Activated CD8-positive, alpha-beta T cell treated with anti-CD3 and anti-CD28 coated beads for 36 hours (primary cell): ENCODE measurements around the gene VKORC1. TPM values are rescaled to one million over a fixed set of nuclear protein-coding genes. Genes with fewer than 3 reads are reported as not detected.

Experiments
- ATAC-seq: fragments of 200-7000 bp; cut with Tn5 transposase; one replicate; pipeline ENCODE4 v1.10.0; 2021; ENCODE audit warnings: mild to moderate bottlenecking, moderate library complexity
- CTCF ChIA-PET: fragments of 350-600 bp; sonication (Branson Sonifier 250); formaldehyde crosslinking; loops from one replicate; lab custom pipeline; 2021; ENCODE audit warnings: antibody characterized with exemption; lab: Charles Lee
- POLR2A ChIA-PET: fragments of 350-600 bp; sonication (Branson Sonifier 250); formaldehyde crosslinking; loops from one replicate; lab custom pipeline; 2021; ENCODE audit warnings: antibody characterized with exemption; lab: Charles Lee
- DNase-seq: peaks from one replicate; pipeline ENCODE4 v3.0.0-alpha.2; 2020
- H3K27ac Mint-ChIP-seq: one replicate; pipeline ENCODE4 v1.8.0; 2021; ENCODE audit warnings: mild to moderate bottlenecking, mixed read lengths
- H3K27me3 Mint-ChIP-seq: one replicate; pipeline ENCODE4 v1.8.0; 2021; ENCODE audit warnings: mixed read lengths
- H3K36me3 Mint-ChIP-seq: one replicate; pipeline ENCODE4 v1.8.0; 2021; ENCODE audit warnings: low read depth, mixed read lengths
- H3K4me1 Mint-ChIP-seq: one replicate; pipeline ENCODE4 v1.8.0; 2021; ENCODE audit warnings: low read depth, mixed read lengths
- H3K4me3 Mint-ChIP-seq: one replicate; pipeline ENCODE4 v1.8.0; 2021; ENCODE audit warnings: mild to moderate bottlenecking, moderate library complexity, mixed read lengths
- H3K9me3 Mint-ChIP-seq: one replicate; pipeline ENCODE4 v1.8.0; 2021; ENCODE audit warnings: mixed read lengths
- intact Hi-C: fragments of 100-400 bp; cut with micrococcal nuclease; formaldehyde crosslinking; loops from one replicate; pipeline ENCODE4 v1.10.0; 2022
- total RNA-seq, 2 experiments: library from RNA; stranded (reverse); gene quantifications; one replicate each; pipeline ENCODE4 v1.2.3, GENCODE V29; 2021
- TF ChIP-seq, protein P1 (sequence below): fragments of 200-600 bp; IDR thresholded peaks from one replicate; pipeline ENCODE4 v1.8.0; 2022; ENCODE audit warnings: antibody characterized with exemption, mild to moderate bottlenecking

VKORC1 gene
- total RNA-seq, 2 experiments from 2014 or later: 68.5 to 71.5 TPM

DNA sequence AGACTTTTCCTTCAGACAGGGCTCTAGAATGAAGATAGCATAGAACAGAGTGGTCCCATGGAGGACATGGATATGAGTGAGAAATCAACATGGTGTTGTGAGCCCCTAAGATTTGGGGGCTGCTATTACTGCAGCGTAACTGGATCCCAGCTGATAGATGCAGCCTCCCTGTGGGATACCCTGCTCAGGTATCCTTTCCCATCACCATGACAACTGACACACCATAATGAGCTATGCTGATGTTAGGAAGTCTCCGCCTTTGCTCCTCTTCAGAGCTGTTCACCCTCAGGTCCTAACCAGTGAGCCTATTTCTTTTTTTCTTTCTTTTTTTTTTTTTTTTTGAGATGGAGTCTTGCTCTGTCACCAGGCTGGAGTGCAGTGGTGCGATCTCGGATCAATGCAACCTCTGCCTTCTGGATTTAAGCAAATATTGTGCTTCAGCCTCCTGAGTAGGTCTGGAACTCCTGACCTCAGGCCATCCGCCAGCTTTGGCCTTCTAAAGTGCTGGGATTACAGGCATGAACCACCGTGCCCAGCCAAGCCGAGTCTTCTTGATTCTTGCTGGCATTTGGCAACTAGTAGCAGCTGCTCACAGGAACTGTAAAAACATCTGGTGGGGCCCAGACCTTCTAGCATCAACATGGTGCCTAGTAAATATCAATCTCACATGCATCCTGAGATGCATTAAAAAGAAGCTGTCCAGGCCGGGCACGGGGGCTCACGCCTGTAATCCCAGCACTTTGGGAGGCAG is 44.1 kb downstream of the VKORC1 start:
- ChIA-PET CTCF (no interaction called here), POLR2A (interaction anchor here (0.6 to 1.0 kb wide), 2 partner anchors 18 to 67 kb away, joined by 3 to 4 read pairs; no protein-coding TSS in a partner anchor)
- peaks cover 4% of the 10 kb centered on the region for H3K4me1 Mint-ChIP-seq
- H3K36me3 Mint-ChIP-seq: no peaks in the 10 kb centered on the region
- no peak overlapping the region for H3K27ac Mint-ChIP-seq
- no peaks in the 10 kb centered on the region for H3K27me3 Mint-ChIP-seq
- no peaks in the 10 kb centered on the region for H3K9me3 Mint-ChIP-seq
- no peak for ATAC-seq
- DNase-seq: no peak
- H3K4me3 Mint-ChIP-seq: no peak overlapping the region
- TF ChIP-seq, protein P1, sequence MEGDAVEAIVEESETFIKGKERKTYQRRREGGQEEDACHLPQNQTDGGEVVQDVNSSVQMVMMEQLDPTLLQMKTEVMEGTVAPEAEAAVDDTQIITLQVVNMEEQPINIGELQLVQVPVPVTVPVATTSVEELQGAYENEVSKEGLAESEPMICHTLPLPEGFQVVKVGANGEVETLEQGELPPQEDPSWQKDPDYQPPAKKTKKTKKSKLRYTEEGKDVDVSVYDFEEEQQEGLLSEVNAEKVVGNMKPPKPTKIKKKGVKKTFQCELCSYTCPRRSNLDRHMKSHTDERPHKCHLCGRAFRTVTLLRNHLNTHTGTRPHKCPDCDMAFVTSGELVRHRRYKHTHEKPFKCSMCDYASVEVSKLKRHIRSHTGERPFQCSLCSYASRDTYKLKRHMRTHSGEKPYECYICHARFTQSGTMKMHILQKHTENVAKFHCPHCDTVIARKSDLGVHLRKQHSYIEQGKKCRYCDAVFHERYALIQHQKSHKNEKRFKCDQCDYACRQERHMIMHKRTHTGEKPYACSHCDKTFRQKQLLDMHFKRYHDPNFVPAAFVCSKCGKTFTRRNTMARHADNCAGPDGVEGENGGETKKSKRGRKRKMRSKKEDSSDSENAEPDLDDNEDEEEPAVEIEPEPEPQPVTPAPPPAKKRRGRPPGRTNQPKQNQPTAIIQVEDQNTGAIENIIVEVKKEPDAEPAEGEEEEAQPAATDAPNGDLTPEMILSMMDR: no peak
- intact Hi-C loops: no loop called here

DNA sequence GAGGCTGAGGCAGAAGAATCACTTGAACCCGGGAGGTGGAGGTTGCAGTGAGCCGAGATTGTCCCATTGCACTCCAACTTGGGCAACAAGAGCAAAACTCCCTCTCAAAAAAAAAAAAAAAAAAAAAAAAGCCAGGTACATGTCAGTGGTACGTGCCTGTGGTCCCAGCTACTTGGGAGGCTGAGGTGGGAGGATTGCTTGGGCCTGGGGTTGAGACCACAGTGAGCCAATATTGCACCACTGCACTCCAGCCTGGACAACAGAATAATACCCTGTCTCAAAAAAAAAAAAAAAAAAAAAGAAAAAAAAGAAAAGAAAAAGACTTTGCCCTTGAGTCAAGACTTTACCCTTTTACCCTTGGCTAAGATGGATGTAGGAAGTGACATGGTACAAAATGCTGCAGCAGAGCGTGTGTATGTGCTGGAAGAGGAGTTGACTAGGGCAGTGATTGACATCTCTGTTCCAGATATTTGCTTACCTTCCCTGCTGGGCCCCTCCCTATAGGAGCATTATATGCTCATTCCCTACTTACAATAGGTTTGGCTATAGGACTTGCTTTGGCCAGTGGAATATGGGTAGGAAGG is 50.6 kb downstream of the VKORC1 start:
- ATAC-seq: no peak
- intact Hi-C loops: no loop called here
- DNase-seq: no peak
- Mint-ChIP-seq H3K36me3 (peaks cover 5% of the 10 kb centered on the region), H3K27me3 (no peaks in the 10 kb centered on the region), H3K4me1 (no peaks in the 10 kb centered on the region), H3K9me3 (no peaks in the 10 kb centered on the region), H3K27ac (no peak overlapping the region), H3K4me3 (no peak overlapping the region)
- CTCF ChIA-PET: no interaction called here
- TF ChIP-seq, protein P1: no peak
- POLR2A ChIA-PET: interaction anchor here (1.0 kb wide), 1 partner anchor 25 kb away, joined by 3 read pairs; no protein-coding TSS in a partner anchor

DNA sequence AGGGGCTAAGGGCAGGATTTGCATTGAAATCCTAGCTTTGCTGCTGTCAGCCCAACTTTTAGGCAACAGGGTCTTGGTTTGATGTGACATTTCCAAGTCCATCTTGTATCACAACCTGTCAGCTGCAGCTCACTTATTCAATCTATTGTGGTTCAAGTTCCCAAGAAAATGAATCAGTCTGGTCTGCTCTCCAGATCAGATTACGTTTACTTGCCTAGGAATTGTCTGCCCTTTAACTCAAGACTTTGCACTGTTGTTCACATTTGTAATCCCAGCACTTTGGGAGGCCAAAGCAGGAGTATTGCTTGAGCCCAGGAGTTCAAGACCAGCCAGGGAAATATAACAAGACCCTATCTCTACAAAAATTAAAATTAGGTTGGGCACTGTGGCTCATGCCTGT is 51.2 kb downstream of the VKORC1 start:
- no peak overlapping the region for H3K4me3 Mint-ChIP-seq
- CTCF ChIA-PET: no interaction called here
- H3K27ac Mint-ChIP-seq: no peak overlapping the region
- intact Hi-C loops: no loop called here
- POLR2A ChIA-PET: no interaction called here
- H3K9me3 Mint-ChIP-seq: no peaks in the 10 kb centered on the region
- no peak for DNase-seq
- peaks cover 5% of the 10 kb centered on the region for H3K36me3 Mint-ChIP-seq
- ATAC-seq: no peak
- TF ChIP-seq, protein P1: no peak
- H3K27me3 Mint-ChIP-seq: no peaks in the 10 kb centered on the region
- no peaks in the 10 kb centered on the region for H3K4me1 Mint-ChIP-seq

DNA sequence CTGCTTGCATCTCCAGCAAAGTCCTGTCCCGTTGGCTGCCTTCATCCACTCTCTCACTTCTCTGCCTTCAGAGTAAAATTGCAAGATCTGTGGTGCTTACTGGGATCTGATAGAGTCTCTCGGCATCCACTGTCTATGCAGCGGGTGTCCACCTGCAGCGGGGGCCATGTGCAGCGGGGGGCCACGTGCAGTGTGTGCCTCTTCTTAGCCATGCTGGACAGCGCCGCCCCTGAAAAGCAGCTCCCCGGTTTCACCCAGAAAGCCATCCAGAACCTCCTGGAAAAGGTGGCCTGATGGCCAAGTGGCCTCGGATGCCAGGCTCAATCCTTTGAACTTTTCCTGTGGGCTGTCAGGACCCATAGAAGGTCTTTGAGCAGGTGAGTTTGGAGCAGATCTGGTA is 51.7 kb downstream of the VKORC1 start:
- TF ChIP-seq, protein P1: no peak
- ChIA-PET CTCF (no interaction called here), POLR2A (interaction anchor here (0.5 kb wide), 1 partner anchor 15 kb away, joined by 3 read pairs; no protein-coding TSS in a partner anchor)
- H3K27ac Mint-ChIP-seq: no peak overlapping the region
- H3K36me3 Mint-ChIP-seq: peaks cover 5% of the 10 kb centered on the region
- H3K4me1 Mint-ChIP-seq: no peaks in the 10 kb centered on the region
- ATAC-seq (no peak), DNase-seq (no peak)
- no peak overlapping the region for H3K4me3 Mint-ChIP-seq
- no peaks in the 10 kb centered on the region for H3K27me3 Mint-ChIP-seq
- intact Hi-C loops: no loop called here
- H3K9me3 Mint-ChIP-seq: no peaks in the 10 kb centered on the region

Other genes with a start within 250 kb of the VKORC1 start
- gene BCL7C, start 200.7 kb downstream of the VKORC1 start, total RNA-seq: 10 to 100 TPM; 21.8 to 23.6 TPM
- under 1 TPM; 0.31 to 0.32 TPM for gene CTF1, start 198.2 kb downstream of the VKORC1 start, total RNA-seq
- gene FBXL19, start 171.2 kb downstream of the VKORC1 start, total RNA-seq: 10 to 100 TPM; 21.1 to 22.0 TPM
- gene ORAI3, start 145.7 kb downstream of the VKORC1 start, total RNA-seq: 10 to 100 TPM in 1 of 2 experiments, 1 to 10 TPM in 1; 7.6 to 10.9 TPM
- gene SETD1A, start 137.0 kb downstream of the VKORC1 start, total RNA-seq: 10 to 100 TPM; 18.0 to 19.2 TPM
- 1 to 10 TPM in 1 of 2 experiments, under 1 TPM in 1; 0.45 to 1.3 TPM for gene HSD3B7, start 109.6 kb downstream of the VKORC1 start, total RNA-seq
- 1 to 10 TPM; 1.1 to 1.8 TPM for gene STX1B, start 84.2 kb downstream of the VKORC1 start, total RNA-seq
- gene STX4, start 61.2 kb downstream of the VKORC1 start, total RNA-seq: 10 to 100 TPM; 25.2 to 27.7 TPM
- 10 to 100 TPM; 16.2 to 18.8 TPM for gene ZNF668, start 20.6 kb downstream of the VKORC1 start, total RNA-seq
- 10 to 100 TPM; 22.0 to 24.4 TPM for gene ZNF646, start 20.4 kb downstream of the VKORC1 start, total RNA-seq
- gene PRSS53, start 5.9 kb downstream of the VKORC1 start, total RNA-seq: 1 to 10 TPM; 5.5 to 8.6 TPM
- 10 to 100 TPM; 55.1 to 58.7 TPM for gene BCKDK, start 13.6 kb upstream of the VKORC1 start, total RNA-seq
- 10 to 100 TPM; 55.6 to 58.7 TPM for gene KAT8, start 22.9 kb upstream of the VKORC1 start, total RNA-seq
- not detected for gene PRSS8, start 40.9 kb upstream of the VKORC1 start, total RNA-seq
- gene PRSS36, start 55.3 kb upstream of the VKORC1 start, total RNA-seq: under 1 TPM; 0.18 to 0.72 TPM
- gene FUS, start 85.3 kb upstream of the VKORC1 start, total RNA-seq: 100 to 1,000 TPM; 486 to 533 TPM
- gene PYCARD, start 108.0 kb upstream of the VKORC1 start, total RNA-seq: 1 to 10 TPM; 5.9 to 6.1 TPM
- gene TRIM72, start 119.3 kb upstream of the VKORC1 start, total RNA-seq: not detected
- gene PYDC1, start 122.3 kb upstream of the VKORC1 start, total RNA-seq: not detected
- under 1 TPM; 0.88 to 0.96 TPM for gene ITGAM, start 165.2 kb upstream of the VKORC1 start, total RNA-seq